GM10266 (cell line): ENCODE data around the gene EBF3.
A peak's percentile ranks its signal among the peaks of the same experiment; 100 is the strongest.

Experiments
- DNase-seq: peaks from one replicate; pipeline ENCODE4 v3.0.0; 2012; ENCODE audit errors: extremely low spot score
- CTCF ChIP-seq: IDR thresholded peaks from 2 replicates; pipeline ENCODE4 v1.5.1; 2012; ENCODE audit warnings: mild to moderate bottlenecking, low read depth; ENCODE audit not compliant: control insufficient read depth, insufficient read depth; ENCODE audit errors: missing control alignments

Gene EBF3

GRCh38 chr10:129982825-129983224 is 18.8 kb upstream of the EBF3 start:
- no peak for TF ChIP-seq CTCF
- no peak for DNase-seq

DNA sequence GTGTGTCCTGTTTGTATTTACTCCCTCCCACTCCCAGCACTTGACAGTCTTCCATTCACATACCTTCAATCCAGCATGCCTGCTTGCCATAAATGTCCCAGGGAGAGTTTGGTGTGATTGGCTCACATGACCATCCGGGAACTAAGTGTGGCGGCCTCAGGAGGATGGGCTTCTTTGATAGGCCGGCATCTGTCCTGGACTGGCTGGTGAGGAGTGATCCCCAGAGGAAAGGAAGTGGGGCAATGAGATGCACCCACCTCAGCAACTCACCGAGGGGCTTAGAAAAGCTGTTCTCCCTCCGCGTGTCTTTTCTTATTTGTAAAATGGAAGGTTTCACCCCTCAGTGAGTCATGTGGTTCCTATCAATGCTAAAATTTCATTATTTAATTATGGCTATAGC is 14.9 kb upstream of the EBF3 start:
- TF ChIP-seq CTCF: no peak
- DNase-seq: no peak

GRCh38 chr10:129978322-129978721 is 14.2 kb upstream of the EBF3 start:
- no peak for TF ChIP-seq CTCF
- no peak for DNase-seq

DNA sequence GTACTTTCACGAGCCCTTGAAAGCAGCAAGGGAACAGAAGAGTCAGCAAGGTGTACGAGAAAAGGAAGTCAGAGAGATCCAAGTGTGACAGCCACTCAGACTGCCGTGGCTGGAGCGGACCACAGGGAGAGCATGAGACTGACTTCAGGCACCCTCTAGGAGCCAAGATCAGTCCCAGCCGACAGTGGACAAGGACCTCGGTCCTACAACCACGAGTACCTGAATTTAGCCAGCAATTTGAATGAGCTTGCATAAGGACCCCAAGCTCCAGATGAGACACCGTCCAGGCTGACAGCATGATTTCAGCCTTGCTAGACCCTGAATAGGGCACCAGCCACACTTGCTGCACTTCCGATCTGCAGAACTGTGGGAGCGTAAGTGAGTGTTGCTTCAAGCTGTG is 13.7 kb upstream of the EBF3 start:
- TF ChIP-seq CTCF: no peak
- DNase-seq: no peak

DNA sequence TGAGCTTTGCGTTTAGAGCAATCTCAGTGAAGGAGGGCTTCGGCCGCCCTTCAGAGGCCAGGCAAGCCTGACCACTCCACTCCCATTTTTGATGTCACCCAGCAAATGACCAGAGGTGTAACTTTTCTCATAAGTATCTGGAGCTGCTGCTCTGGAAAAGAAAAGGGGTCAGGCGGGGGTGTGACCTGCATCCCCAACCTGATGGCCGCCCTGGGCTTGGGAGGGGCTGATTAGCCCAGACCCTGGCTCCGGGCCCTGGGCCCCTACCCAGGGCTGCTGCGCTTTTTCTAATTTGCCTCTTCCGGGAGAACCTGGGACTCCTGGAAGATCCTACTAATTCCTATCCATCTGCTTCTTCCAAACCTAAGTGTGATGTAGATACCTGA is 9.6 kb upstream of the EBF3 start:
- TF ChIP-seq CTCF: no peak
- DNase-seq: no peak

DNA sequence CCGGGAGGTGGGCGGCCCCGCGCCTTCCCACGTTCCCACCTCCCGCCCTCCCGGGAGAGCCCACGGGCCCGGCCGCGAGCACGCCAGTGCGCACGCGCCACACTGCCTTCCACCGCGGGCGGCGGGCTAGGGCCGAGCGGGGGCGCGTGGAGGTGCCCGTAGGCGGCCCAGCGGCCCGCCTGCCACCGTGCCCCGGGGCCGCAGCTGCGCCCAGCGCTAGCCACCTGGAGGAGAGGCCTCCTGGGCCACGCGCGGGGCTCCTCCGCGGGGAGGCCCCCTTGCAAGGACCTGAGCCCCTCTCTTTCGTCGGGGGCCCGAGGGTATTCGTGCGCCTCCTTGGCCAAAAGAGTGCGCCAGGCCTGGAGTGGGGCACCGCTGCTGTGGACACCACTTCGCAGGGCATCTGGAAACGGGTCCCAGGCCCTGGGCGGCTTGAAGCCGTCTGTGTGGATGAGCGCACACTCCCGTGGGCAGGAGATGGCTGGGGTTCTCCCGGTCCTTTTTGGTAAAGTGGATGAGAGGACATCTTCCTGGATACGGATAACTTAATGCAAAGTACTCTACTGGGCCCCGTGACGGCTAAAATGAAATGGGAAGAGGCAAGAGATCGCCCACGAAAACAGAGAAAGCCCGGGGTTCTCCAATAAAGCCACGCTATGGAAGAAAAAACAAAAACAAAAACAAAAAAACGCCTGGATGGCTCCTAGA is 9.0 kb upstream of the EBF3 start:
- DNase-seq: peak; percentile 16
- TF ChIP-seq CTCF: no peak

DNA sequence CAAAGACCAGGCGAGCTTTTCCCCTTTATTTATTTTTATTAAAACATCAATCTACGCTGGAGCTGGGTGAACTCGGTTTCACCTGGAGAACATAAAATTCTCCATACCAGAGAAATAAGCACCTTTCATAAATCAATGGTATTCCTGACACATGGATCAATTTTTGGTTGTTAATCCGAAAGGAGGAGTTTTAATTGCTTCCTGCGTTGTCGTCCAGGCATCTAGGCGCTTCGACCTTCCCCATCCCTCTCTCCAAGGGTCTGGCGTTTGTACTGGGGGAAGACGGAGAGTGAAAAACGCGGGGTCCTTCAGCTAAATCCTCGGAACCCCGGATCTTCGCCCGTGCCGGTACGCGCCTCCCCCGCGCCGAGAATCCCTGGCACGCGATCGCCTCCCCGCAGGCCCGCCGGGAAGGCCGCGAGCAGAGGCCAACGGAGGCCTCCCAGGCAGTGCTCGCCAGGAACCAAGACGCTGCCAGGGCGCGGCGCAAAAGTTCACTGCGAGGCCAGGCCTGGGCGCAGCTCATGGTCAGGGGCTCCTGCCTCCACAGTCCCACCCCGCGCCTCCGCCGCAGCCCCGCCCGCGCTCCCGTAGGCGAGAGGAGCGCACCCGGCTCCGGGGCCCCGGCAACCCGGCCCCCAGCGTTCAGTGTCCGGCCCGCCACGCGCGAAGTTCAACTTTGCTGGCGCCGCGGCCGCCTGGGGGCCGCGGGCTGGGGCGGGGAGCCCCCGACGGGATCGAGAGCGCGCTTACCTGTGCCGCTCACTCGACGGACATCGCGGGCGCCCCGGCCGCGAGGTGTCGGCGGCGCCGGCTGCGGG is 8.3 kb upstream of the EBF3 start:
- peak; percentile 35 for DNase-seq
- TF ChIP-seq CTCF: no peak
